Tibial nerve (tissue), 4 donors: ENCODE measurements around the gene INPPL1. TPM values are rescaled to one million over a fixed set of nuclear protein-coding genes. Genes with fewer than 3 reads are reported as not detected.
"Not testable (repeated sequence)": the region's sequence is repeated elsewhere in the genome, so short reads cannot be mapped to it uniquely, and the experiment has no call there.

Experiments
- DNase-seq, 2 donors: peaks; one replicate each; pipeline ENCODE4 v3.0.0-alpha.2; 2019; ENCODE audit warnings: low spot score in 2 of 2
- H3K27ac ChIP-seq, 4 donors: fragments of 200-600 bp; sonication (generic) in 3 of 4; one replicate each; pipeline ENCODE4 v1.5.1; 2017 to 2019; ENCODE audit warnings: mild to moderate bottlenecking in 1 of 4
- H3K27me3 ChIP-seq, 2 donors: fragments of 200-600 bp; sonication (generic) in 1 of 2; one replicate each; pipeline versions ENCODE4 v1.5.1 to v1.6.0; 2017 to 2019
- H3K36me3 ChIP-seq, 3 donors: fragments of 200-600 bp; sonication (generic); one replicate each; pipeline ENCODE4 v1.5.1; 2018 to 2019
- H3K4me1 ChIP-seq, 4 donors: fragments of 200-600 bp; sonication (generic) in 3 of 4; one replicate each; pipeline ENCODE4 v1.5.1; 2017 to 2019
- H3K4me3 ChIP-seq, 4 donors: fragments of 200-600 bp; sonication (generic) in 3 of 4; one replicate each; pipeline ENCODE4 v1.5.1; 2017 to 2019; ENCODE audit warnings: mild to moderate bottlenecking in 1 of 4, moderate library complexity in 1 of 4
- H3K9me3 ChIP-seq, 4 donors: fragments of 200-600 bp; sonication (generic) in 3 of 4; one replicate each; pipeline ENCODE4 v1.5.1; 2017 to 2019
- EP300 ChIP-seq, 2 donors: sonication (generic); formaldehyde crosslinking; IDR thresholded peaks; one replicate each; pipeline ENCODE4 v1.6.1; 2017; ENCODE audit warnings: antibody characterized with exemption in 2 of 2, mild to moderate bottlenecking in 1 of 2
- POLR2A ChIP-seq, 2 donors: fragments of 450-650 bp; IDR thresholded peaks; one replicate each; pipeline ENCODE4 v1.6.1; 2017; ENCODE audit warnings: antibody characterized with exemption in 2 of 2, mild to moderate bottlenecking in 2 of 2, moderate library complexity in 2 of 2
- WGBS, 2 donors: methylation state at CpG; one replicate each; pipeline ENCODE4 v1.1.5; 2018; 5-methylcytosine and 5-hydroxymethylcytosine counted together
- total RNA-seq, 4 donors: library from RNA; depleted of rRNA; stranded (reverse); fragments of >200 nt; gene quantifications; one replicate each; pipeline ENCODE4 v1.1.0, GENCODE V29; 2016
- TF ChIP-seq, protein P1 (sequence below), 5 experiments: fragments of 200-600 bp in 3 of 5; fragments of 450-650 bp in 2 of 5; sonication (generic) in 3 of 5; IDR thresholded peaks; one replicate each; pipeline ENCODE4 v1.5.1; 2016 to 2019; ENCODE audit warnings: antibody characterized with exemption in 5 of 5, mild to moderate bottlenecking in 3 of 5, moderate library complexity in 2 of 5

Gene INPPL1, protein sequence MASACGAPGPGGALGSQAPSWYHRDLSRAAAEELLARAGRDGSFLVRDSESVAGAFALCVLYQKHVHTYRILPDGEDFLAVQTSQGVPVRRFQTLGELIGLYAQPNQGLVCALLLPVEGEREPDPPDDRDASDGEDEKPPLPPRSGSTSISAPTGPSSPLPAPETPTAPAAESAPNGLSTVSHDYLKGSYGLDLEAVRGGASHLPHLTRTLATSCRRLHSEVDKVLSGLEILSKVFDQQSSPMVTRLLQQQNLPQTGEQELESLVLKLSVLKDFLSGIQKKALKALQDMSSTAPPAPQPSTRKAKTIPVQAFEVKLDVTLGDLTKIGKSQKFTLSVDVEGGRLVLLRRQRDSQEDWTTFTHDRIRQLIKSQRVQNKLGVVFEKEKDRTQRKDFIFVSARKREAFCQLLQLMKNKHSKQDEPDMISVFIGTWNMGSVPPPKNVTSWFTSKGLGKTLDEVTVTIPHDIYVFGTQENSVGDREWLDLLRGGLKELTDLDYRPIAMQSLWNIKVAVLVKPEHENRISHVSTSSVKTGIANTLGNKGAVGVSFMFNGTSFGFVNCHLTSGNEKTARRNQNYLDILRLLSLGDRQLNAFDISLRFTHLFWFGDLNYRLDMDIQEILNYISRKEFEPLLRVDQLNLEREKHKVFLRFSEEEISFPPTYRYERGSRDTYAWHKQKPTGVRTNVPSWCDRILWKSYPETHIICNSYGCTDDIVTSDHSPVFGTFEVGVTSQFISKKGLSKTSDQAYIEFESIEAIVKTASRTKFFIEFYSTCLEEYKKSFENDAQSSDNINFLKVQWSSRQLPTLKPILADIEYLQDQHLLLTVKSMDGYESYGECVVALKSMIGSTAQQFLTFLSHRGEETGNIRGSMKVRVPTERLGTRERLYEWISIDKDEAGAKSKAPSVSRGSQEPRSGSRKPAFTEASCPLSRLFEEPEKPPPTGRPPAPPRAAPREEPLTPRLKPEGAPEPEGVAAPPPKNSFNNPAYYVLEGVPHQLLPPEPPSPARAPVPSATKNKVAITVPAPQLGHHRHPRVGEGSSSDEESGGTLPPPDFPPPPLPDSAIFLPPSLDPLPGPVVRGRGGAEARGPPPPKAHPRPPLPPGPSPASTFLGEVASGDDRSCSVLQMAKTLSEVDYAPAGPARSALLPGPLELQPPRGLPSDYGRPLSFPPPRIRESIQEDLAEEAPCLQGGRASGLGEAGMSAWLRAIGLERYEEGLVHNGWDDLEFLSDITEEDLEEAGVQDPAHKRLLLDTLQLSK
- total RNA-seq: 100 to 1,000 TPM in 2 of 4 donors, 10 to 100 TPM in 2; 73.6 to 137 (median 94.8) TPM

DNA sequence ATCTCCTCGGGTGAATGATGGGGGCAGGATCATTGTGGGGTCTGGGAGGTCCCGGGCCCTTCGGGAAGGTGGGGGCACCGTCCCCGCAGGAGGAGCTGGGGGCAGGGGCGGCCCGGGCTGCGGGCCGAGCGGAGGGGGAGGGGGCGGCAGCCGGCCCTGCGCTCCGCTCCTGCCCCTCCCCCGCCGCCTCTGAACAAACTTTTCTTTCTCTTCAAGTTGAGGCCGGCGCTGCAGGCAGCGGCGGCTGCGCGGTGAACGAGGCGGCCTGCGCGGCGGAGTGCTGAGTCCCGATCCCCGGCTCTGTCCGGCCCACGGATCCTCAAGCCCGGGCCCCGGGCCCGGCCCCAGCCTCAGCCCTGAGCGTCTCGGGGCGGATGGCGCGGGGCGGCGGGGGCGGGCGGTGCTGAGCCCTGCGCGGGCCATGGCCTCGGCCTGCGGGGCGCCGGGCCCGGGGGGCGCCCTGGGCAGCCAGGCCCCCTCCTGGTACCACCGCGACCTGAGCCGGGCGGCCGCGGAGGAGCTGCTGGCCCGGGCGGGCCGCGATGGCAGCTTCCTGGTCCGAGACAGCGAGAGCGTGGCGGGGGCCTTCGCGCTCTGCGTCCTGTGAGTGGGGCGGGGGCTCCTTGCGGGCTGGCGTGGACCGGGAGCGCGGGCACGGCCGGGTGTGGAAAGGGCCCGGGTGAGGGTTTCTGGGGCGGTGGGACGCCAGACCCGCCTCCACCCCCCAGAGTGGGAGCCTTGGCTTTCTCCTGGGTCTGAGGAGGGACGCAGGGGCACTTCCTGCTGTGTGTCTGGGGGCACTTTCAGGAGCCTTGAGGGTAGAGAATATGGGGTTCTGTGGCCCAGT lies at the start of gene INPPL1:
Gene INPPL1, plus strand, starts transcription at position 204 of the 847 bp plus-strand sequence. Its CDS starts 218 bp downstream, at position 422.
- 0 to 2% methylated on average over 6 to 10 of the region's 81 CpGs for WGBS, 2 donors
- Histone ChIP-seq H3K27me3 (no peaks in the 10 kb centered on the region), H3K36me3 (peaks cover 0 to 32% (median 1%) of the 10 kb centered on the region in 3 donors), H3K4me1 (peaks cover 0 to 50% (median 32%) of the 10 kb centered on the region in 4 donors), H3K9me3 (no peaks in the 10 kb centered on the region), H3K4me3 (peak within 1 kb of the TSS; percentile 71 to 92 (median 77)), H3K27ac (peak within 1 kb of the TSS; percentile 77 to 97 (median 94))
- no peak for DNase-seq
- TF ChIP-seq, protein P1, sequence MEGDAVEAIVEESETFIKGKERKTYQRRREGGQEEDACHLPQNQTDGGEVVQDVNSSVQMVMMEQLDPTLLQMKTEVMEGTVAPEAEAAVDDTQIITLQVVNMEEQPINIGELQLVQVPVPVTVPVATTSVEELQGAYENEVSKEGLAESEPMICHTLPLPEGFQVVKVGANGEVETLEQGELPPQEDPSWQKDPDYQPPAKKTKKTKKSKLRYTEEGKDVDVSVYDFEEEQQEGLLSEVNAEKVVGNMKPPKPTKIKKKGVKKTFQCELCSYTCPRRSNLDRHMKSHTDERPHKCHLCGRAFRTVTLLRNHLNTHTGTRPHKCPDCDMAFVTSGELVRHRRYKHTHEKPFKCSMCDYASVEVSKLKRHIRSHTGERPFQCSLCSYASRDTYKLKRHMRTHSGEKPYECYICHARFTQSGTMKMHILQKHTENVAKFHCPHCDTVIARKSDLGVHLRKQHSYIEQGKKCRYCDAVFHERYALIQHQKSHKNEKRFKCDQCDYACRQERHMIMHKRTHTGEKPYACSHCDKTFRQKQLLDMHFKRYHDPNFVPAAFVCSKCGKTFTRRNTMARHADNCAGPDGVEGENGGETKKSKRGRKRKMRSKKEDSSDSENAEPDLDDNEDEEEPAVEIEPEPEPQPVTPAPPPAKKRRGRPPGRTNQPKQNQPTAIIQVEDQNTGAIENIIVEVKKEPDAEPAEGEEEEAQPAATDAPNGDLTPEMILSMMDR (IDR thresholded peaks at IDR 0.05): no peak
- TF ChIP-seq EP300 (IDR thresholded peaks at IDR 0.05): no peak
- no peak for TF ChIP-seq POLR2A (IDR thresholded peaks at IDR 0.05)

DNA sequence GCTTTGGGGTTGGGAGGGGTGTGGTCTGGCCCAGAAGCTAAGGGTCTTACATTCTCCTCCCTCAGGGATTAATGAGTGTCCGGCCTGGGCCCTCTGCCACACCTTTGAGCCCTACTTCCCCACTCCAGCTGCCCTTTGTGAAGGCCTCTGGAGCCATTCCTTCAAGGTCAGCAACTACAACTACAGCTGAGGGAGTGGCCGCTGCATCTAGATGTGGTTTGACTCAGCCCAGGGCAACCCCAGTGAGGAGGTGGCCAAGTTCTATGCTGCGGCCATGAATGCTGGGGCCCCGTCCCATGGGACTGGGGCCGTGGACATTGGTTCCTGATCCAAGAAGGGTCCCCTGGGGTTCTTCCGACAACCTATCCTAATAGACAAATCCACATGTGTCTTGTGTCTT lies 46.9 kb upstream of the INPPL1 start:
- H3K27me3 ChIP-seq: peaks cover 0 to 6% of the 10 kb centered on the region in 2 donors
- H3K9me3 ChIP-seq: no peaks in the 10 kb centered on the region
- no peak for DNase-seq
- no peaks in the 10 kb centered on the region for H3K36me3 ChIP-seq
- H3K4me1 ChIP-seq: no peaks in the 10 kb centered on the region
- no peak overlapping the region for H3K27ac ChIP-seq
- no peak overlapping the region for H3K4me3 ChIP-seq
- 66 to 79% methylated on average over 6 of the region's 6 CpGs for WGBS, 2 donors
- TF ChIP-seq EP300 (IDR thresholded peaks at IDR 0.05) (no peak), POLR2A (IDR thresholded peaks at IDR 0.05) (no peak)
- TF ChIP-seq, protein P1 (IDR thresholded peaks at IDR 0.05): no peak

DNA sequence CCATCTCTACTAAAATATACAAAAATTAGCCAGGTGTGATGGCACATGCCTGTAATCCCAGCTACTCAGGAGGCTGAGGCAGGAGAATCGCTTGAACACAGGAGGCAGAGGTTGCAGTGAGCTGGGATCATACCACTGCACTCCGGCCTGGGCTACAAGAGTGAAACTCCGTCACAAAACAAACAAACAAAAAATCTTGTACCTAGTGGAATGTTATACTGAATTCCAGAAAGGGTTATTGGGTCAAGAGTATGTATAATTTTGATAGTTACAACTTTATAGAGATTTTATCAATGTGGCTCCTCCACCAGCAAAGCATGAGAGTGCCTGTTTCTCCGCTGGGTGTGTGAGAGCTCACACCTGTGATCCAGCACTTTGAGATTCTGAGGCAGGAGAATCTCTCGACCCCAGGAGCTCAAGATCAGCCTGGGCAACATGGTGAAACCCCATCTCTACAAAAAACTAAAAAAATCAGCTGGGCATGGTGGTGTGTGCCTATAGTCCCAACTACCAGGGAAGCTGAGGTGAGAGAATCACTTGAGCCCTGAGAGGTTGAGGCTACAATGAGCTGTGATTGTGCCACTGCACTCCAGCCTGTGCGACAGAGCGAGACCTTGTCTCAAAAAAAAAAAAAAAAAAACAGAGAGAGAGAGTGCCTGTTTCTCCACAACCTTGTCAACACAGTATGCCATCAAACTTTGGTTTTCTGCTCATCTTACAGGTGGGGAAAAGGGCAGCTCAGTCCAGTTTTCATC lies 45.3 kb upstream of the INPPL1 start:
- Histone ChIP-seq H3K27me3 (peaks cover 0 to 6% of the 10 kb centered on the region in 2 donors), H3K4me1 (peaks cover 0 to 7% (median 0%) of the 10 kb centered on the region in 4 donors), H3K27ac (no peak overlapping the region), H3K36me3 (no peaks in the 10 kb centered on the region), H3K9me3 (no peaks in the 10 kb centered on the region), H3K4me3 (no peak overlapping the region)
- no peak for DNase-seq
- 82 to 84% methylated on average over 7 of the region's 7 CpGs for WGBS, 2 donors
- TF ChIP-seq, protein P1 (IDR thresholded peaks at IDR 0.05): no peak
- TF ChIP-seq POLR2A (IDR thresholded peaks at IDR 0.05) (no peak), EP300 (IDR thresholded peaks at IDR 0.05) (no peak)

DNA sequence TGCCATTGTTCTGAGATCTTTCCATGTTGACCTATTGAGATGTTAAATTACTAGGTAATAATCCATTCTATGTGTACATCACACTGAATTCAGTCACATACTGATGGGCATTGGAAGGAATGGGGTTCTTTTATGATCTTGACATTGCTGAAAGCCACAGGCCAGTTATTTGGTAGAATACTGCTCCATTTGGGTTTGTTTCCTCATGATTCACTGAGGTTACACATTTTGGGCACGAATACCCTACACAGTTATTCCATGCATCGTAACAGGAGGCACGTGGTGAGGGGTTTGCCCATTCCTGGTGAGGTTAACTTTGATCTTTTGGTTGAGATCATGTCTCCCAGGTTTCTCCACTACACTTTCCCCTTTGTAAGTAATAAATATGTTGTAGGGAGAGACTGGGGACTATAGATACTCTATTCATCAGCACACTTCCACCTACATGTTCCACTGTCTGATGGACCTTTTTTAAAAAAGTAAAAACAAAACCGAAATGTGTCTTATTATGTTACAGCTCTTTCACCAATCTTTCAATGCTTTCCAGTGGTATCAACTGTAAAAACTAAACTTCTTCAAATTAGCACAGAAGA lies 44.7 kb upstream of the INPPL1 start:
- TF ChIP-seq POLR2A (IDR thresholded peaks at IDR 0.05) (no peak), EP300 (IDR thresholded peaks at IDR 0.05) (no peak)
- TF ChIP-seq, protein P1 (IDR thresholded peaks at IDR 0.05): no peak
- WGBS, 2 donors: 72 to 75% methylated on average over 4 of the region's 4 CpGs
- Histone ChIP-seq H3K4me1 (peaks cover 0 to 7% (median 0%) of the 10 kb centered on the region in 4 donors), H3K36me3 (no peaks in the 10 kb centered on the region), H3K9me3 (no peaks in the 10 kb centered on the region), H3K27ac (no peak overlapping the region), H3K4me3 (no peak overlapping the region), H3K27me3 (peaks cover 0 to 6% of the 10 kb centered on the region in 2 donors)
- no peak for DNase-seq

DNA sequence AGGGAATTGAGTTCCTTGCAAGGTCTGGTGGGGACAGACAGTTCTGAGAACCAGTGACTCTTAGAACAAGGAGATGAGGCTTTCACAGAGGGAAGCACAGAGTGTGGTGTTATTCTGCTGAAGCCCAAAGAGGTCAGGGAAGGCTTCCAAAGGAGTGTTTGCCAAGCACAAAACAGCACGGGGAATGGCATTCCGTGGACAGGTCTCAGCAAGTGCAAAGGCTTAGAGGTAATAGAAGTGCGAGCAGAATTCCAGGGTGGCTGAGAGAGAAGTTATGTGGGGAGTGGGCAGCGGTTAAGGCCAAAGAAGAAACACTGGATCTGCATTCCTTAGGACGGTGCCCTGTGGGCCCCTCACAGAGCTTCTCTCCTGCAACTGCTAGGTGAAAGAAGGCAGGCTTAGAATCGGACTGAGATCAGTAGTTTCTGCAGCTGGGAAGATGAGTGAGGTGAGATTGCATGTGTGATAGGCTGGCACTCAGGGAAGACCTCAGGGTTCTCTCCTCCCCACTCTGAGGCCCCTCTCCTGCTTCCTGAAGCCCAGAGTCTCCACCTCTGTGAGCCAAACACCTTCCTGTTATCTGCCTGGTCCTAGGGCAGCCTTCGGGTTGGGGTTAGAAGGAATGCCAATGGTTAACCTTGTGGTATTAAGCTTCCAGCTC lies 43.5 kb upstream of the INPPL1 start:
- H3K9me3 ChIP-seq, DNase-seq, H3K4me1 ChIP-seq, H3K36me3 ChIP-seq, H3K27me3 ChIP-seq, H3K27ac ChIP-seq, H3K4me3 ChIP-seq: not testable (repeated sequence)
- 59 to 64% methylated on average over 7 of the region's 7 CpGs for WGBS, 2 donors

DNA sequence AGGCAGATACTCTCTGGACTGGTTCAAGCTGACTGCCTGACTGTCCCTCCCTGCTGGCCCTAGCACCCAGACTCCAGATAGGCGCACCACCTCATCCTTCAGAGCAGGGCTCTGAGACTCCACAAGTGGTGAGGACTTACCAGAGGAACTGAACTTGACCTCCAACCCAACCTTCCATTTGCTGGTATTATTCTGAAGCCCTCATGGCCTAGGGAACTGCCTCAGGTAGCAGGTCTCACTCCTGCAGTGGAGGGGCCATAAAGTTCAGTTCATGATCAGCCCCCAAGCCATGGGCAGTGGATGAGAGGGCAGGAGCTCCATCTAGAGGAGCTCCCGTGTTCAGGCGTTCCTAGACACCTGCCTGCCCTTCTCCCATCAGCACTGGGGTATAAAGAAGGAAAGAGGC lies 43.0 kb upstream of the INPPL1 start:
- 57% methylated on average over 3 of the region's 3 CpGs for WGBS, 2 donors
- not testable (repeated sequence) for H3K27me3 ChIP-seq, DNase-seq, H3K4me3 ChIP-seq, H3K9me3 ChIP-seq, H3K36me3 ChIP-seq, H3K4me1 ChIP-seq, H3K27ac ChIP-seq
